GM12878 (cell line): ENCODE measurements around the gene ZBTB39. TPM values are rescaled to one million over a fixed set of nuclear protein-coding genes. Genes with fewer than 3 reads are reported as not detected.

Source experiments
- BMI1 ChIP-seq: fragments of 450-650 bp; IDR thresholded peaks from 2 replicates; pipeline ENCODE4 v1.6.1; 2016; ENCODE audit warnings: mild to moderate bottlenecking, moderate library complexity, borderline replicate concordance
- ELK1 ChIP-seq: IDR thresholded peaks from 2 replicates; pipeline ENCODE4 v1.6.1; 2012; ENCODE audit warnings: low read depth, low read length, improper control_type of control experiment
- ETV6 ChIP-seq, 2 experiments: fragments of 450-650 bp in 1 of 2; IDR thresholded peaks in 1 of 2; conservative IDR thresholded peaks in 1 of 2; 2 replicates each; pipeline ENCODE4 v1.6.1; 2014; ENCODE audit warnings: antibody characterized with exemption in 1 of 2, borderline replicate concordance in 1 of 2, low read depth in 1 of 2, mild to moderate bottlenecking in 1 of 2, moderate library complexity in 1 of 2
- IRF3 ChIP-seq: fragments of 450-650 bp; IDR thresholded peaks from 2 replicates; pipeline ENCODE4 v1.6.1; 2014; ENCODE audit warnings: mild to moderate bottlenecking
- IRF5 ChIP-seq: fragments of 450-650 bp; IDR thresholded peaks from 2 replicates; pipeline ENCODE4 v1.6.1; 2017; ENCODE audit warnings: borderline replicate concordance
- JUND ChIP-seq: IDR thresholded peaks from 2 replicates; pipeline ENCODE4 v1.6.1; 2012; ENCODE audit warnings: low read depth, mild to moderate bottlenecking, low read length, improper control_type of control experiment, moderate library complexity
- MYB ChIP-seq: fragments of 150-350 bp; IDR thresholded peaks from 2 replicates; pipeline ENCODE4 v1.6.1; 2014; ENCODE audit warnings: mild to moderate bottlenecking, low read depth, low read length, borderline replicate concordance
- NFYA ChIP-seq: IDR thresholded peaks from 2 replicates; pipeline ENCODE4 v1.6.1; 2011; ENCODE audit warnings: low read depth, mild to moderate bottlenecking, low read length, improper control_type of control experiment, borderline replicate concordance
- POLR2A ChIP-seq: IDR thresholded peaks from 2 replicates; pipeline ENCODE4 v1.6.1; 2011; ENCODE audit warnings: low read depth, mild to moderate bottlenecking, low read length
- RB1 ChIP-seq: fragments of 450-650 bp; formaldehyde crosslinking; IDR thresholded peaks from 2 replicates; pipeline ENCODE4 v1.6.1; 2017; ENCODE audit warnings: mild to moderate bottlenecking, borderline replicate concordance
- RELB ChIP-seq: fragments of 450-650 bp; IDR thresholded peaks from 2 replicates; pipeline ENCODE4 v1.6.1; 2017; ENCODE audit warnings: low read depth, mild to moderate bottlenecking, moderate library complexity
- SPI1 ChIP-seq: IDR thresholded peaks from 2 replicates; pipeline ENCODE4 v1.6.1; 2011; ENCODE audit warnings: low read depth, mild to moderate bottlenecking, low read length, moderate library complexity, borderline replicate concordance; ENCODE audit not compliant: insufficient read depth
- SUPT20H ChIP-seq: IDR thresholded peaks from 2 replicates; pipeline ENCODE4 v1.6.1; 2011; ENCODE audit warnings: low read depth, mild to moderate bottlenecking, low read length, moderate library complexity, borderline replicate concordance; ENCODE audit not compliant: control insufficient read depth
- ZBTB11 ChIP-seq: fragments of 450-650 bp; formaldehyde crosslinking; IDR thresholded peaks from 2 replicates; pipeline ENCODE4 v1.5.0; 2022; ENCODE audit warnings: mild to moderate bottlenecking, missing genetic modification characterization
- ZNF24 ChIP-seq: fragments of 450-650 bp; IDR thresholded peaks from 2 replicates; pipeline ENCODE4 v1.6.1; 2017; ENCODE audit warnings: antibody characterized with exemption, mild to moderate bottlenecking
- ZNF687 ChIP-seq: fragments of 450-650 bp; IDR thresholded peaks from 2 replicates; pipeline ENCODE4 v1.6.1; 2017; ENCODE audit warnings: mild to moderate bottlenecking, moderate library complexity
- polyA plus RNA-seq, 11 experiments: library from polyadenylated mRNA; depleted of rRNA in 4 of 11; unstranded in 6 of 11; stranded (reverse) in 5 of 11; fragments of >200 nt; fragmentation: Nextera tagmentation in 4 of 11; fragmentation: Illumina TruSeq in 1 of 11; extraction: Ambion mirVana in 4 of 11; extraction: Trizol in 1 of 11; gene quantifications; 1 replicate in 1 of 11; 2 replicates in 10 of 11; pipeline versions ENCODE4 v1.2.1 to v1.2.3, GENCODE V29; 2011 to 2016; ENCODE audit warnings: inconsistent platforms in 2 of 11, missing spikeins in 2 of 11, low read depth in 1 of 11
- total RNA-seq, 4 experiments: library from RNA; depleted of rRNA in 3 of 4; stranded (reverse); fragments of >200 nt in 3 of 4; fragmentation: Illumina TruSeq in 1 of 4; extraction: Trizol in 1 of 4; gene quantifications; 2 replicates each; pipeline versions ENCODE4 v1.2.1 to v1.2.3, GENCODE V29; 2013 to 2021

ZBTB39 gene
- total and polyA plus RNA-seq, 10 of the 15 experiments (the other 5 are each of a cell fraction or from before 2014, with no cell fraction given): 0.88 to 6.8 (median 4.4) TPM

GRCh38 chr12:56998981-56999380, 7.4 kb downstream of the ZBTB39 start (continued):
- TF ChIP-seq ZBTB11 (CRISPR knock-in tag) (no peak), JUND (peak; percentile 69), RB1 (no peak), BMI1 (no peak), ZNF24 (no peak), POLR2A (no peak), ZNF687 (no peak), MYB (no peak), SPI1 (no peak), RELB (peak; percentile 69; the same call in 1 of the 2 replicates), ETV6 (conservative IDR thresholded peaks at IDR 0.05 in 1 of 2, IDR thresholded peaks at IDR 0.05 in 1 of 2; ENCODE audit: borderline replicate concordance in 1 of 2, low read depth in 1 of 2) (peak in 1 of 2 experiments; percentile 7; a peak in 1 of 4 replicates), NFYA (no peak), ELK1 (no peak), IRF5 (no peak), IRF3 (no peak), SUPT20H (no peak)
